ENCODE measurements around the gene SOCS1. TPM values are rescaled to one million over a fixed set of nuclear protein-coding genes. Genes with fewer than 3 reads are reported as not detected.

SOCS1 gene
- total and polyA plus RNA-seq, 9 of the 15 experiments (the other 6 are each of a cell fraction or from before 2014, with no cell fraction given) = 0.04 to 7.5 (median 2.3) TPM

GRCh38 chr16:11238272-11239202 lies 17.5 kb downstream of the SOCS1 start (continued):
- TF ChIP-seq KAT2B (IDR thresholded peaks at IDR 0.05; ENCODE audit: low read depth, low read length) (no peak), CXXC5 (CRISPR knock-in tag; IDR thresholded peaks at IDR 0.05) (0 out of 2 replicates have a peak, but pooled peaks have one; percentile 36), ZBTB8A (IDR thresholded peaks at IDR 0.05; ENCODE audit: partially characterized antibody) (no peak), MYC (IDR thresholded peaks at IDR 0.05; ENCODE audit: low read depth, low read length) (peak; percentile 77), MYC (CRISPR knock-in tag; IDR thresholded peaks at IDR 0.05; ENCODE audit: borderline replicate concordance, low read depth) (no peak), SUPT5H (IDR thresholded peaks at IDR 0.05) (peak; percentile 54; the same call in 1 of the 2 replicates), FOSL1 (tag; conservative IDR thresholded peaks at IDR 0.05) (0 out of 2 replicates have a peak, but pooled peaks have one; percentile 13), PKNOX1 (IDR thresholded peaks at IDR 0.05) (peak; percentile 99), YY1 (IDR thresholded peaks at IDR 0.05; ENCODE audit: borderline replicate concordance in 1 of 3, control insufficient read depth in 1 of 3, extremely low read depth in 1 of 3, insufficient read depth in 3 of 3, insufficient read length in 1 of 3, insufficient replicate concordance in 2 of 3, low read depth in 1 of 3, low read length in 2 of 3) (peak; percentile 23 to 89 (median 71)), ZNF175 (CRISPR knock-in tag; IDR thresholded peaks at IDR 0.05; ENCODE audit: low read depth) (no peak), RCOR1 (IDR thresholded peaks at IDR 0.05; ENCODE audit: borderline replicate concordance in 1 of 2, low read depth in 2 of 2, low read length in 2 of 2) (peak in 1 of 2 experiments; percentile 65; a peak in 1 of 4 replicates), KLF1 (tag; IDR thresholded peaks at IDR 0.05) (peak; percentile 34; the same call in 1 of the 2 replicates), SAP30 (IDR thresholded peaks at IDR 0.05; ENCODE audit: borderline replicate concordance, insufficient read depth, low read depth, low read length, poor library complexity, severe bottlenecking) (no peak), NUFIP1 (IDR thresholded peaks at IDR 0.05; ENCODE audit: partially characterized antibody) (no peak), CHD2 (IDR thresholded peaks at IDR 0.05; ENCODE audit: low read depth, low read length) (no peak), USF1 (CRISPR knock-in tag; IDR thresholded peaks at IDR 0.05) (peak; percentile 92), FIP1L1 (IDR thresholded peaks at IDR 0.05; ENCODE audit: low read depth, low read length, poor library complexity, severe bottlenecking) (no peak), SMARCA5 (IDR thresholded peaks at IDR 0.05) (peak; percentile 71; the same call in 1 of the 2 replicates), SMARCE1 (IDR thresholded peaks at IDR 0.05) (0 out of 2 replicates have a peak, but pooled peaks have one; percentile 23), ZC3H8 (IDR thresholded peaks at IDR 0.05) (no peak)

All from K562 (cell line).